Coronary artery (tissue), 2 donors: ENCODE data around the gene CD7.

Source experiments
- DNase-seq: peaks from one replicate; pipeline ENCODE4 v3.0.0-alpha.2; 2017; ENCODE audit warnings: low spot score
- H3K27ac ChIP-seq, 2 donors: fragments of 200-600 bp; sonication (generic); one replicate each; pipeline ENCODE4 v1.5.1; 2016 to 2019
- H3K4me3 ChIP-seq: fragments of 200-600 bp; sonication (generic); 2 replicates; pipeline ENCODE4 v1.5.1; 2016; ENCODE audit warnings: mild to moderate bottlenecking, moderate library complexity
- TF ChIP-seq, protein P1 (sequence below): fragments of 200-600 bp; sonication (generic); IDR thresholded peaks from one replicate; pipeline ENCODE4 v1.5.1; 2019; ENCODE audit warnings: antibody characterized with exemption

CD7 gene

DNA sequence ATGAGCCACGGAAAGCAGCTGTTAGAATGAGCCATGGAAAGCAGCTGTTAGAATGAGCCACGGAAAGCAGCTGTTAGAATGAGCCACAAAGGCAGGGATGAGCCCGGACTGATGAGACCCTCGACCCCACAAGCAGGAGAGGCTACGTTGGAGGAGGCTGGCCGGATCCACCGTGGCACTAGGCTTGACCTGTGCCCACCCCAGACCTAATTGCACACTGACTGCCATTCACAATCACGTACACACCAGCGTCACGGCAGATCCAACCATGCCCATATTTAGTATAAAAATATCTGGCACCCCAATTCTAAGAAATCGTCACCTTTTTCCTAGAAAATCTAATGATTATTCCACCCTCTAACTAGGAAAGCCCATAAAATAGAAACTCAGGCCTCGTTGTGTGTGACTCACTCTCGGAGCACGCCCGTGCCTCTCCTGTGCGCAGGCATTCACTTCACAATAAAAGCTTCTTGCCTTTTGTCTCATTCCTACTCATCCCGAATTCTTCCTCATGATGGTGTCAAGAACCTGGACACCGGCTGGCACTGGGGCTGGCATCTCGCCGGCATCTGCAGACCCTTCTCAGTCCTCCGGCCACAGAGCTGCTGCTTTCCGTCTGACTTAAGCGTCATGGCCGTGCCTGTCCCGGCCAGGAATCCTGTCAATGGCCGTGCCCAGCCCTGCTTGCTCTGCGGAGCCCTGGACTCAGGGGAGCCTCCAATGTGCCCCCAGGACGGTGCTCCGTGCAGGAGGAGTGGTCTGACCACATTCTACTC is 21.6 kb upstream of the CD7 start:
- Histone ChIP-seq H3K27ac (peak overlapping the region in 1 of 2 donors; percentile 64), H3K4me3 (peak overlapping the region; percentile 69)
- no peak for DNase-seq
- TF ChIP-seq, protein P1, sequence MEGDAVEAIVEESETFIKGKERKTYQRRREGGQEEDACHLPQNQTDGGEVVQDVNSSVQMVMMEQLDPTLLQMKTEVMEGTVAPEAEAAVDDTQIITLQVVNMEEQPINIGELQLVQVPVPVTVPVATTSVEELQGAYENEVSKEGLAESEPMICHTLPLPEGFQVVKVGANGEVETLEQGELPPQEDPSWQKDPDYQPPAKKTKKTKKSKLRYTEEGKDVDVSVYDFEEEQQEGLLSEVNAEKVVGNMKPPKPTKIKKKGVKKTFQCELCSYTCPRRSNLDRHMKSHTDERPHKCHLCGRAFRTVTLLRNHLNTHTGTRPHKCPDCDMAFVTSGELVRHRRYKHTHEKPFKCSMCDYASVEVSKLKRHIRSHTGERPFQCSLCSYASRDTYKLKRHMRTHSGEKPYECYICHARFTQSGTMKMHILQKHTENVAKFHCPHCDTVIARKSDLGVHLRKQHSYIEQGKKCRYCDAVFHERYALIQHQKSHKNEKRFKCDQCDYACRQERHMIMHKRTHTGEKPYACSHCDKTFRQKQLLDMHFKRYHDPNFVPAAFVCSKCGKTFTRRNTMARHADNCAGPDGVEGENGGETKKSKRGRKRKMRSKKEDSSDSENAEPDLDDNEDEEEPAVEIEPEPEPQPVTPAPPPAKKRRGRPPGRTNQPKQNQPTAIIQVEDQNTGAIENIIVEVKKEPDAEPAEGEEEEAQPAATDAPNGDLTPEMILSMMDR: no peak

DNA sequence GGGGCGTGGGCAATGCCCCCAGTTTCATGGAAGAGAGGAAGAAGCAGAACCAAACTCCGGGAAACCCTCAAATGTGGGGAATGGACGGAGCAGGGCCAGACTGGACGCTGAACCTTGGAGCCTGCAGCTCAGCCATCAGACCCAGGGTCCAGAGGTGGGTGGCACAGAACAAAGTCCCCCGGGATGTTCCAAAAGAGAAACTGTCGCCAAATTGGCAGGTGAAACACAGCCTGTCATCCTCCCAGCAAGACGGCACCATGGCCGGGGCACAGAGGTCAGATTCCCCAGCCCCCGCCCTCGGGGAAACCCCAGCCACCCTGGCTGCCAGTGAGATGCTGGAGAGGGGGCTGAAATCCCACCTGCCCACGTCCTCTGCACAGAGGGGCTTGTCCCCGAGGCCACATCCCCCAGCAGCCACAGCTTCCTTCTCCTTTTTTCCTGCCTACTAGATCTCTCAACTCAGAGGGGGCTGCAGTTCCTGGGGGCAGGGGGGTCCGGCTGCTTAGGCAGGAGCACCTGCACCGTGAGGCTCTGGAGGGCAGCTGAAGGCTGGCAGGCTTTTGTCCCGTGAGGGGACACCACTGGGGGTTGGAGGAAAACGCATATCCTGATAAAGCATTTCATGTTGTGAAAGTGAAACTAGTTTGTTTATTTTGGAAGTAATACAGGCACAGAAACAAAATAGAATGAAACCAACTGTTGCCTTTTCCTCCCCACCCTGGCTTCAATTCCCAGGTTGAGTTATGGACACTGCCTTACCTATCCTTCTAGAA is 17.4 kb upstream of the CD7 start:
- no peak for DNase-seq
- Histone ChIP-seq H3K27ac (peak overlapping the region in 1 of 2 donors; percentile 35), H3K4me3 (peak overlapping the region; percentile 77)
- TF ChIP-seq, protein P1: no peak

DNA sequence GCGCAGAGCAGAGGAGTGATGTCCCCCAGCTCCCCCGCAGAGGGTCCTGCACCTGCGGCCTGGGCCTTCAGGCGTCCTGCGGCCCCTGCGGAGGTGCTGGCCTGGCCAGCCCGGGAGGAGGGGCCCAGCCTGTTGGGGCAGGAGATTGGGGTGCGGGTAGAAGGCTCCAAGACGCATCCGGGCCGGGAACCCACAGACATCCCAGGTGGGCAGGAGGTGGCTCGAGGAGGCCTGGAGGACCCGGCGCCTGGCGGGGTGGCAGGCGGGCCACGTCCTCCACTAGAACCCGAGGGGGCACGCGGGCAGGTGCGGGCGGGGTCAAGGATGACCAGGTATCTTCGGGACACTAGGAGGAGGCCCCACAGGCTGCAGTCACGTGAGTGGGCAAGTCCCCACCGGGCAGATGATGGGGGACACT is 16.8 kb upstream of the CD7 start:
- TF ChIP-seq, protein P1: no peak
- H3K4me3 ChIP-seq: peak overlapping the region; percentile 77
- peak overlapping the region in 1 of 2 donors; percentile 63 for H3K27ac ChIP-seq
- DNase-seq: no peak

DNA sequence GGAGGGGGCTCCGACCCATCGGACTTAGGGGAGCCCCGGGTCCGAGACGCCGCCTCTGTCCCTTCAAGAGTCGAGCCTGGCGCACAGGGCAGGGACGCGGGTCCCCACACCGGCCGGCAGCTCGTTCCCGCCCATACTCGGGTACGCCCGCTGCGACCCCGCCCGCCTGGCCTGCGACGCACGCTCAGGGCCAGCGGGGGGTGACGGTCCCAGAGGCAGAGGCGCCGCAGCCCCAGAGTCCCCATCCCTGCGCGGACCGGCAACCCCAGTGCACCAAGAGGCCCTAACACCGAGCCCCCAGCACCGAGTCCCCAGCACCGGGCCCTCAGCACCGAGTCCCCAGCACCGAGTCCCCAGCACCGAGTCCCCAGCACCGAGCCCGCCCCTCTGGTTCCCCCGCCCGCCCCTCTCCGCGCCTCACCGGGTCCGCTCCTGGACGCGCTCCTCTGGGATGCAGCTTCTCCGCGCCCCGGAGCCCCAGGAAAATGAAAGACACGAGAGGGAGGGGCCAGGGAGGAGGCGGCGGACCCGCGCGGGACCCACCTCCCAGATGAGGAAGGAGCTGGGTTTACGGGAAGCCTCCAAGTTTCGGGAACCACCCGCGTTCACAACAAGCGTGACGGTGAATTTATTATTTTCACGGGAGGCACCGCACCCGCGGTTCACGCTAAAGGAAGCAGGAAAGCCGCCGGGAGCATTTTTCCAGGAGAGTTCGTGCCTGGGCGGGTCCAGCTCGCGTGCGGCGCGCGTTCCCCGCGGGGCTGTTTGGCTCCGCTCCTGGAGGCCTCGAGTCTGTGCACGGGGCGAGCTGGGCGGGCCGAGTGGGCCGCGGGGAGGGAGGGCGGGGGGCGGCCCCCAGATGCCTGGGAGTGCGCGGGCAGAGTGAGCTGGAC is 16.1 kb upstream of the CD7 start, which contains the start of gene SECTM1:
TSS of gene SECTM1 (minus strand) at position 488 of the 893 bp plus-strand sequence. CDS start 6,526 bp downstream, outside the sequence.
- peak within 1 kb of the TSS in 1 of 2 donors; percentile 63 for H3K27ac ChIP-seq
- no peak for DNase-seq
- TF ChIP-seq, protein P1: no peak

DNA sequence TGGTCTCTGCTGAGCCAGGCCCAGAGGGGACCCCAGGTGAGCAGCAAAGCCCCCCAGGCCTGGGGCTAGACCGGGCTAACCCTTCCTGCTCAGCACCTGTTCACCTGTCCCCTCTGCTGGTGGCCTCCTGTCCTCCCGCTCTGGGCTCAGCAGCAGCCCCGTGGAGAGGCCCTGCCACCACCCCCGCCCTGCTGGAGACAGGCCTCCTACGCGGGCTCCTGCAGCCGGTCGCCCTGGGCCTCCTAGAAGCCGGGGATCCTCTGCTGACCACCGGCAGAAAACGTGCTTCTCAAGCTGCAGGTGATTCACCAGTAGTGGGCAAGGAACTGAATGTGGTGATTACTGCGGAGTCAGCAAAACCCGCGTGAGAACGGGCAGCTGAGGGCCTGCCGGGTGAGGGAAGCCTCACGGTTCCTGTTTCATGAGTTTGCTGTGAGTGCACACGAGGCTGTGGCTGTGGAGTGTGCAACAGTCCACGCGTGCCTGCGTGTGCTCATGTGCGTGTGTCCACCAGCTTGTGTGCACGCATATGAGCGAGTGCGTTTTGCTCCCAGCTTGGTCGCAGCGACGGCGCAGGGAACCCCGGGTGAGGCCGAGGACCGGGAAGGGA is 15.4 kb upstream of the CD7 start:
- H3K27ac ChIP-seq: peak overlapping the region in 1 of 2 donors; percentile 63
- TF ChIP-seq, protein P1: no peak
- peak overlapping the region; percentile 77 for H3K4me3 ChIP-seq
- DNase-seq: no peak

More for the DNA sequence above, 16.1 kb upstream of the CD7 start, which contains the start of gene SECTM1:
- peak within 1 kb of the TSS; percentile 77 for H3K4me3 ChIP-seq

DNA sequence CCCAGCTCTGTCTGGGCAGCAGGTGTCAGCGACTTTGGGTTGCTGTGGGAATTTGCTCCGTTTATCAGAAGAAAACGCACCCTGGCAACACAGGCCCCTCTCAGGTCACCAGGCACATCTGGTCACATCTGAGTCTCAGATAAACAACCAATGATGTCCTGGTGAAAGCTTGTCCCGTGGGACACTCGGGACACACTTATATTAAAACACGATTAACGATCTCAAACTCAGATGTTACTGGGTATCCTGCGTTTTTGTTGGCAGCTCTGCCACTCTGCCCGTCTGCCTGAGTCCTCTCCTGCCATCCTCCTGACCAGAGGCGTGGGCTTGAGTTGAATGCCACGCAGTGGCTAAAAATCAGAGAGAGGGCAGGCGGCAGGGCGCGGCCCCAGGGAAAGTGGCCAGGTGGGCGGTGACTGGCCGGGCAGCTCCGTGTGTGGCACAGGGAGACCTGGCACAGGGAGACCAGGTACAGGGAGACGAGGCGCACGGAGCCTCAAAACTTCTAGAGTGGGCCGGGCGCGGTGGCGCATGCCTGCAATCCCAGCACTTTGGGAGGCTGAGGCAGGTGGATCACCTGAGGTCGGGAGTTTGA is 14.0 kb upstream of the CD7 start:
- DNase-seq: no peak
- H3K4me3 ChIP-seq: no peak overlapping the region
- H3K27ac ChIP-seq: no peak overlapping the region
- TF ChIP-seq, protein P1: no peak
